Spleen (tissue), 11 donors: ENCODE measurements around the gene MAP2. TPM values are rescaled to one million over a fixed set of nuclear protein-coding genes. Genes with fewer than 3 reads are reported as not detected.

Experiments used
- DNase-seq: peaks from one replicate; pipeline ENCODE4 v3.0.0-alpha.2; 2020
- H3K27ac ChIP-seq, 8 donors: fragments of 200-600 bp; sonication (generic) in 7 of 8; 1 replicate in 4 of 8; 2 replicates in 4 of 8; pipeline versions ENCODE4 v1.5.0 to v1.8.0; 2016 to 2021; ENCODE audit warnings: inconsistent platforms in 4 of 8, mild to moderate bottlenecking in 4 of 8, moderate library complexity in 1 of 8
- H3K27me3 ChIP-seq, 7 donors: fragments of 200-600 bp; sonication (generic) in 6 of 7; replicated peaks in 1 of 7; 1 replicate in 4 of 7; 2 replicates in 3 of 7; pipeline versions ENCODE4 v1.5.0 to v1.8.0; 2016 to 2021; ENCODE audit warnings: inconsistent platforms in 3 of 7, mild to moderate bottlenecking in 1 of 7
- H3K36me3 ChIP-seq, 6 donors: fragments of 200-600 bp; sonication (generic) in 5 of 6; 1 replicate in 4 of 6; 2 replicates in 2 of 6; pipeline versions ENCODE4 v1.5.0 to v1.8.0; 2016 to 2021; ENCODE audit warnings: inconsistent platforms in 2 of 6
- H3K4me1 ChIP-seq, 6 donors: fragments of 200-600 bp; sonication (generic) in 5 of 6; 1 replicate in 3 of 6; 2 replicates in 3 of 6; pipeline versions ENCODE4 v1.5.0 to v1.8.0; 2016 to 2021; ENCODE audit warnings: inconsistent platforms in 3 of 6
- H3K4me3 ChIP-seq, 8 donors: fragments of 200-600 bp; sonication (generic) in 7 of 8; 1 replicate in 4 of 8; 2 replicates in 4 of 8; pipeline versions ENCODE4 v1.5.0 to v1.8.0; 2016 to 2021; ENCODE audit warnings: inconsistent platforms in 4 of 8, mild to moderate bottlenecking in 4 of 8, moderate library complexity in 2 of 8
- H3K9me3 ChIP-seq, 8 donors: fragments of 200-600 bp; sonication (generic) in 7 of 8; 1 replicate in 4 of 8; 2 replicates in 4 of 8; pipeline versions ENCODE4 v1.5.0 to v1.8.0; 2016 to 2021; ENCODE audit warnings: inconsistent platforms in 4 of 8
- POLR2A ChIP-seq, 3 donors: fragments of 450-650 bp; IDR thresholded peaks; one replicate each; pipeline ENCODE4 v1.5.1; 2017; ENCODE audit warnings: antibody characterized with exemption in 3 of 3, mild to moderate bottlenecking in 1 of 3
- POLR2AphosphoS5 ChIP-seq, 3 donors: sonication (generic); formaldehyde crosslinking; IDR thresholded peaks; one replicate each; pipeline ENCODE4 v1.5.1; 2017; ENCODE audit warnings: antibody characterized with exemption in 3 of 3
- WGBS, 5 donors: extraction: QIAGEN DNeasy Blood & Tissue Kit in 3 of 5; methylation state at CpG; one replicate each; pipeline versions ENCODE4 v1.1.5 to v1.1.7; 2013 to 2018; 5-methylcytosine and 5-hydroxymethylcytosine counted together
- intact Hi-C: fragments of 100-400 bp; cut with DNase I; formaldehyde crosslinking; loops from one replicate; pipeline ENCODE4 v1.15.0; 2023; ENCODE audit warnings: low total_unique reads
- polyA plus RNA-seq, 3 donors: library from polyadenylated mRNA; stranded (reverse); fragments of 200-250 nt; gene quantifications; one replicate each; pipeline ENCODE4 v1.2.1, GENCODE V29; 2013
- total RNA-seq, 7 donors: library from RNA; depleted of rRNA in 3 of 7; stranded (reverse); fragments of >200 nt in 3 of 7; fragmentation: NEBNext Ultra II Directional in 4 of 7; extraction: Animal tissue kit (Norgen Biotek cat#: 25700) in 4 of 7; gene quantifications; one replicate each; pipeline versions ENCODE4 v1.1.0 to v1.2.1, GENCODE V29; 2016 to 2021
- TF ChIP-seq, protein P1 (sequence below), 11 experiments: fragments of 200-600 bp in 7 of 11; fragments of 450-650 bp in 4 of 11; sonication (generic) in 4 of 11; IDR thresholded peaks in 8 of 11; conservative IDR thresholded peaks in 3 of 11; 1 replicate in 7 of 11; 2 replicates in 4 of 11; pipeline versions ENCODE4 v1.4.0 to v1.8.0; 2016 to 2021; ENCODE audit warnings: antibody characterized with exemption in 11 of 11, inconsistent platforms in 4 of 11, mild to moderate bottlenecking in 1 of 11
- donor health status: healthy with polysubstance abuse.
- donor health status: DM: no; HTN: no; CAD: no; lungs with moderate emphysema.
- donor health status: DM: no; HTN: no; CAD: no.
- donor health status: Bipolar disorder and iron deficiency.
- donor health status: healthy.
- donor health status: DM: no; HTN: no; CAD: no.
- donor health status: DM: yes; HTN: yes; CAD: no.

MAP2 gene
- total and polyA plus RNA-seq, 10 donors, result 0.38 to 5.0 (median 1.9) TPM

GRCh38 chr2:209470466-209470865 lies 46.6 kb downstream of the MAP2 start:
- Histone ChIP-seq H3K27me3 (no peaks in the 10 kb centered on the region), H3K4me1 (peaks cover 0 to 7% (median 0%) of the 10 kb centered on the region in 6 donors), H3K4me3 (no peak overlapping the region), H3K9me3 (no peaks in the 10 kb centered on the region), H3K36me3 (no peaks in the 10 kb centered on the region), H3K27ac (no peak overlapping the region)
- intact Hi-C loops, result no loop called here
- no peak for TF ChIP-seq POLR2A (IDR thresholded peaks at IDR 0.05)
- no peak for TF ChIP-seq POLR2AphosphoS5 (IDR thresholded peaks at IDR 0.05)
- TF ChIP-seq, protein P1, sequence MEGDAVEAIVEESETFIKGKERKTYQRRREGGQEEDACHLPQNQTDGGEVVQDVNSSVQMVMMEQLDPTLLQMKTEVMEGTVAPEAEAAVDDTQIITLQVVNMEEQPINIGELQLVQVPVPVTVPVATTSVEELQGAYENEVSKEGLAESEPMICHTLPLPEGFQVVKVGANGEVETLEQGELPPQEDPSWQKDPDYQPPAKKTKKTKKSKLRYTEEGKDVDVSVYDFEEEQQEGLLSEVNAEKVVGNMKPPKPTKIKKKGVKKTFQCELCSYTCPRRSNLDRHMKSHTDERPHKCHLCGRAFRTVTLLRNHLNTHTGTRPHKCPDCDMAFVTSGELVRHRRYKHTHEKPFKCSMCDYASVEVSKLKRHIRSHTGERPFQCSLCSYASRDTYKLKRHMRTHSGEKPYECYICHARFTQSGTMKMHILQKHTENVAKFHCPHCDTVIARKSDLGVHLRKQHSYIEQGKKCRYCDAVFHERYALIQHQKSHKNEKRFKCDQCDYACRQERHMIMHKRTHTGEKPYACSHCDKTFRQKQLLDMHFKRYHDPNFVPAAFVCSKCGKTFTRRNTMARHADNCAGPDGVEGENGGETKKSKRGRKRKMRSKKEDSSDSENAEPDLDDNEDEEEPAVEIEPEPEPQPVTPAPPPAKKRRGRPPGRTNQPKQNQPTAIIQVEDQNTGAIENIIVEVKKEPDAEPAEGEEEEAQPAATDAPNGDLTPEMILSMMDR (IDR thresholded peaks at IDR 0.05 in 8 of 11, conservative IDR thresholded peaks at IDR 0.05 in 3 of 11), result no peak
- WGBS, 5 donors, result 89 to 95% (median 93%) methylated on average over 2 of the region's 2 CpGs
- DNase-seq, result no peak

GRCh38 chr2:209471037-209471436 lies 47.2 kb downstream of the MAP2 start:
- DNase-seq, result no peak
- TF ChIP-seq POLR2AphosphoS5 (IDR thresholded peaks at IDR 0.05) (no peak), POLR2A (IDR thresholded peaks at IDR 0.05) (no peak)
- TF ChIP-seq, protein P1 (IDR thresholded peaks at IDR 0.05 in 8 of 11, conservative IDR thresholded peaks at IDR 0.05 in 3 of 11), result no peak
- intact Hi-C loops, result no loop called here
- Histone ChIP-seq H3K27me3 (no peaks in the 10 kb centered on the region), H3K4me3 (no peak overlapping the region), H3K9me3 (no peaks in the 10 kb centered on the region), H3K36me3 (no peaks in the 10 kb centered on the region), H3K27ac (no peak overlapping the region), H3K4me1 (peaks cover 0 to 7% (median 0%) of the 10 kb centered on the region in 6 donors)

DNA sequence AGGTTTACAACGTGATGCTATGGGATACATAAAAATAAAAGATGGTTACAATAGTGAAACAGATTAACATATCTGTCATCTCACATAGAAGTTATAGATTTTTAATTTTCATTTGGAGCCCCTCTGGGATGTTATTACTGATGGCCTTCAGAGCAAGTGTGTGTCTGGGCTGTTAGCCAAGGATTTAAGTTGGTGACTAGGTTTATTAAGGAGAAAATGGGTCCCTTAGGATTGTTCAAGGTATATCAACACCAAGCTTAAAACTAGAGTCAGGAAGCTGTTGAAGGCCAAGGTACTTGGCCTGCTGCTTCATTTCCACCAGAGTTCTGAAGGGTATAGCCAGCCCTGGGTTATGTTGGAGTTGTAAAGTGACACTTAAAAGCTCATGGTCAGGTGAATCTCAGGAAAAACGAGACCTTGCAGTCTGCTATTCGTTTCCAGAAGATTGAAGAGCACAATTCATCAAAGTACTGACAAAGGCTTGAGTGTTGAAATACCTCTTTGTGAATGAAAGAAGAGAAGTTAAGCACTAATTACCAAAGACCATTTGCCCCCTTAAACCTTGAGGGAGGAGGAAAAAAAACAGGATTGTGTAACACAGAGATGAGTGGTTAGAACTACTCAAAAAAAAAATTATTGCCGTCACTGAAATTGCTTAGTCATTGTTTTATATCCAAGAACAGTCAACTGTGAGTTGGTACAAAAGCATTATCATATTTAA lies 48.4 kb downstream of the MAP2 start:
- no peaks in the 10 kb centered on the region for H3K9me3 ChIP-seq
- H3K36me3 ChIP-seq, result no peaks in the 10 kb centered on the region
- no peak overlapping the region for H3K27ac ChIP-seq
- H3K4me1 ChIP-seq, result peaks cover 0 to 7% (median 0%) of the 10 kb centered on the region in 6 donors
- TF ChIP-seq POLR2AphosphoS5 (IDR thresholded peaks at IDR 0.05) (no peak), POLR2A (IDR thresholded peaks at IDR 0.05) (no peak)
- TF ChIP-seq, protein P1 (IDR thresholded peaks at IDR 0.05 in 8 of 11, conservative IDR thresholded peaks at IDR 0.05 in 3 of 11), result no peak
- H3K27me3 ChIP-seq, result no peaks in the 10 kb centered on the region
- 26 to 47% (median 27%) methylated on average over 4 of the region's 4 CpGs for WGBS, 5 donors
- no peak for DNase-seq
- intact Hi-C loops, result no loop called here
- H3K4me3 ChIP-seq, result no peak overlapping the region

DNA sequence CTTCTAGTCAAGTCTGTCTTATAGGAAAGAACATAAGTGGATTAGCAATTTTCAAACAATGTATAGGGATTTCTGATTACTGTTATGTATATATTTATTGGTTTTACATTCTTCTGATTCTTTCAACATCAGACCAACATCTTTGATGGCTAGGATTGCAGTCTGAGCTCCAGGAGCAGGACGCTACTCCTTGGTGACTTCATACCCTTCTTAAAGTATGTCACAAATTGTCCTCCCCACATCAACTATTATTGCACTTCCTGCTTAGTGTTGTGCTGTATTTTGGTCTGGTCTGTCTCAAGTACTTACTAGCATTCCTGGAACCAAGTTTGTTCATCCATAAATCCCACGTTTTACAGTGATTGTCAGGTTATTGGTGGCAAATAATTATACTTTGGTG lies 49.0 kb downstream of the MAP2 start:
- Histone ChIP-seq H3K27me3 (no peaks in the 10 kb centered on the region), H3K27ac (no peak overlapping the region), H3K36me3 (no peaks in the 10 kb centered on the region), H3K4me1 (peaks cover 0 to 7% (median 0%) of the 10 kb centered on the region in 6 donors), H3K9me3 (no peaks in the 10 kb centered on the region), H3K4me3 (no peak overlapping the region)
- TF ChIP-seq POLR2A (IDR thresholded peaks at IDR 0.05), result no peak
- TF ChIP-seq POLR2AphosphoS5 (IDR thresholded peaks at IDR 0.05), result no peak
- TF ChIP-seq, protein P1 (IDR thresholded peaks at IDR 0.05 in 8 of 11, conservative IDR thresholded peaks at IDR 0.05 in 3 of 11), result no peak
- intact Hi-C loops, result no loop called here
- DNase-seq, result no peak
- WGBS, 5 donors, result 21 to 68% (median 36%) methylated on average over 2 of the region's 2 CpGs
